Keratinocyte (primary cell): ENCODE measurements around the gene ZNF777. TPM values are rescaled to one million over a fixed set of nuclear protein-coding genes. Genes with fewer than 3 reads are reported as not detected.

Experiments used
- DNase-seq: peaks from one replicate; pipeline ENCODE4 v3.0.0-alpha.2; 2011; ENCODE audit warnings: low read depth, missing footprints, low spot score
- FAIRE-seq: peaks from 2 replicates; lab custom pipeline; 2011; peaks lifted over from hg19 to GRCh38; lab: Jason Lieb, UNC
- H2AFZ ChIP-seq: 2 replicates; pipeline ENCODE4 v1.6.0; 2012; ENCODE audit warnings: low read length, control low read depth, inconsistent platforms; ENCODE audit not compliant: control insufficient read depth
- H3K27ac ChIP-seq: 2 replicates; pipeline ENCODE4 v1.5.1; 2011; ENCODE audit warnings: low read length; ENCODE audit not compliant: control insufficient read depth, insufficient read depth
- H3K27me3 ChIP-seq: 3 replicates; pipeline ENCODE4 v1.6.0; 2011; ENCODE audit warnings: low read length; ENCODE audit not compliant: control insufficient read depth, insufficient read depth; ENCODE audit errors: extremely low read depth
- H3K36me3 ChIP-seq, 2 experiments: 2 replicates in 1 of 2; 3 replicates in 1 of 2; pipeline ENCODE4 v1.5.1; 2011; ENCODE audit warnings: low read length in 2 of 2, mild to moderate bottlenecking in 1 of 2; ENCODE audit not compliant: control insufficient read depth in 2 of 2, insufficient read depth in 2 of 2; ENCODE audit errors: extremely low read depth in 1 of 2
- H3K4me1 ChIP-seq: 3 replicates; pipeline ENCODE4 v1.5.1; 2011; ENCODE audit warnings: low read length; ENCODE audit not compliant: control insufficient read depth, insufficient read depth; ENCODE audit errors: extremely low read depth
- H3K4me2 ChIP-seq: 3 replicates; pipeline ENCODE4 v1.6.0; 2011; ENCODE audit warnings: low read depth, low read length; ENCODE audit not compliant: control insufficient read depth, insufficient read depth; ENCODE audit errors: extremely low read depth
- H3K4me3 ChIP-seq, 3 experiments: fragments of 200-600 bp in 1 of 3; sonication (generic) in 1 of 3; 2 replicates in 2 of 3; 3 replicates in 1 of 3; pipeline ENCODE4 v1.5.1; 2011 to 2016; ENCODE audit warnings: low read length in 3 of 3, mild to moderate bottlenecking in 3 of 3, control low read depth in 2 of 3, inconsistent platforms in 1 of 3, low read depth in 1 of 3, mixed read lengths in 1 of 3, mixed run types in 1 of 3, moderate library complexity in 1 of 3; ENCODE audit not compliant: control insufficient read depth in 2 of 3, insufficient read depth in 2 of 3; ENCODE audit errors: extremely low read depth in 1 of 3
- H3K79me2 ChIP-seq: 2 replicates; pipeline ENCODE4 v1.6.0; 2012; ENCODE audit warnings: low read length; ENCODE audit not compliant: control insufficient read depth, insufficient read depth
- H3K9ac ChIP-seq: 3 replicates; pipeline ENCODE4 v1.6.0; 2011; ENCODE audit warnings: low read length; ENCODE audit not compliant: control insufficient read depth, insufficient read depth; ENCODE audit errors: extremely low read depth
- H3K9me1 ChIP-seq: 3 replicates; pipeline ENCODE4 v1.6.0; 2011; ENCODE audit warnings: low read length; ENCODE audit not compliant: control insufficient read depth, insufficient read depth; ENCODE audit errors: extremely low read depth
- H3K9me3 ChIP-seq: 2 replicates; pipeline ENCODE4 v1.5.1; 2012; ENCODE audit warnings: low read depth, low read length; ENCODE audit not compliant: control insufficient read depth
- H4K20me1 ChIP-seq: 3 replicates; pipeline ENCODE4 v1.6.0; 2011; ENCODE audit warnings: low read length; ENCODE audit not compliant: control insufficient read depth, insufficient read depth; ENCODE audit errors: extremely low read depth
- EZH2 ChIP-seq: IDR thresholded peaks from one replicate; pipeline ENCODE4 v1.6.1; 2012; ENCODE audit warnings: inconsistent platforms, mild to moderate bottlenecking, low read length, moderate library complexity
- dilution Hi-C: fragments of 300-500 bp; cut with MboI; formaldehyde crosslinking; loops from one replicate; pipeline ENCODE4 v1.7.0; 2020; ENCODE audit warnings: low sequenced_read_pairs; ENCODE audit not compliant: extremely low pct_ligation_motif_present
- polyA plus RNA-seq, 5 experiments: library from polyadenylated mRNA; depleted of rRNA in 3 of 5; stranded (reverse) in 3 of 5; stranded (forward) in 1 of 5; unstranded in 1 of 5; fragments of >200 nt; gene quantifications; 1 replicate in 1 of 5; 2 replicates in 3 of 5; 3 replicates in 1 of 5; pipeline versions ENCODE4 v1.2.1 to v1.2.3, GENCODE V29; 2011 to 2012; ENCODE audit warnings: missing spikeins in 2 of 5, low read depth in 1 of 5, low replicate concordance in 1 of 5
- TF ChIP-seq, protein P1 (sequence below), 3 experiments: IDR thresholded peaks in 1 of 3; conservative IDR thresholded peaks in 1 of 3; optimal IDR thresholded peaks in 1 of 3; 2 replicates in 2 of 3; 3 replicates in 1 of 3; pipeline versions ENCODE3 to v1.5.1; 2011; ENCODE audit warnings: low read length in 3 of 3, mild to moderate bottlenecking in 3 of 3, moderate library complexity in 2 of 3, control low read depth in 1 of 3, inconsistent platforms in 1 of 3; ENCODE audit not compliant: insufficient read depth in 2 of 3; ENCODE audit errors: extremely low read depth in 1 of 3

The ZNF777 gene
- polyA plus RNA-seq, 1 donor (not counting 4 experiments of a cell fraction or from before 2014, with no cell fraction given): 4.8 TPM

DNA sequence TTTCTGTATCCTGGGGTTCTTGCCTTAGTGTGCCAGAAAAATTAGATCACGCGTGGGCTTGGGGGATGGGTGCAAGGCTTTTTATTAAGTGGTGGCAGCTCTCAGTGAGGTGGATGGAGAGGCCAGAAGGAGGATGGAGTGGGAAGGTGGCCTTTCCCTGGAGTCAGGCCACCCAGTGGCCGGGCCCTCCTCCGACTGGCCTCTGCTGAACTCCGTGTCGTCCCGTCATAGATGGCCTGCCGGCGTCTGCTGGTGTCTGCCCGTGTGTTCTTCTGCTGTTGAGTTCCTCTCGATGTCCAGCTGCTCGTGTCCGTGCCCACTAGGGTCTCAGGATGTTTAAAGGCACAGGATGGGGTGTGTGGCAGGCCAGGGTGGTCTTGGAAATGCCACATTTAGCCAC lies 40.8 kb upstream of the ZNF777 start:
- H3K4me2 ChIP-seq: no peak overlapping the region
- dilution Hi-C loops: no loop called here
- no peaks in the 10 kb centered on the region for H3K36me3 ChIP-seq
- no peak overlapping the region for H2AFZ ChIP-seq
- H3K27me3 ChIP-seq: peaks cover 3% of the 10 kb centered on the region
- no peaks in the 10 kb centered on the region for H4K20me1 ChIP-seq
- H3K4me3 ChIP-seq: no peak overlapping the region
- H3K27ac ChIP-seq: no peak overlapping the region
- H3K9ac ChIP-seq: no peak overlapping the region
- DNase-seq (no peak), FAIRE-seq (no peak)
- TF ChIP-seq, protein P1, sequence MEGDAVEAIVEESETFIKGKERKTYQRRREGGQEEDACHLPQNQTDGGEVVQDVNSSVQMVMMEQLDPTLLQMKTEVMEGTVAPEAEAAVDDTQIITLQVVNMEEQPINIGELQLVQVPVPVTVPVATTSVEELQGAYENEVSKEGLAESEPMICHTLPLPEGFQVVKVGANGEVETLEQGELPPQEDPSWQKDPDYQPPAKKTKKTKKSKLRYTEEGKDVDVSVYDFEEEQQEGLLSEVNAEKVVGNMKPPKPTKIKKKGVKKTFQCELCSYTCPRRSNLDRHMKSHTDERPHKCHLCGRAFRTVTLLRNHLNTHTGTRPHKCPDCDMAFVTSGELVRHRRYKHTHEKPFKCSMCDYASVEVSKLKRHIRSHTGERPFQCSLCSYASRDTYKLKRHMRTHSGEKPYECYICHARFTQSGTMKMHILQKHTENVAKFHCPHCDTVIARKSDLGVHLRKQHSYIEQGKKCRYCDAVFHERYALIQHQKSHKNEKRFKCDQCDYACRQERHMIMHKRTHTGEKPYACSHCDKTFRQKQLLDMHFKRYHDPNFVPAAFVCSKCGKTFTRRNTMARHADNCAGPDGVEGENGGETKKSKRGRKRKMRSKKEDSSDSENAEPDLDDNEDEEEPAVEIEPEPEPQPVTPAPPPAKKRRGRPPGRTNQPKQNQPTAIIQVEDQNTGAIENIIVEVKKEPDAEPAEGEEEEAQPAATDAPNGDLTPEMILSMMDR (optimal IDR thresholded peaks at IDR 0.05 in 1 of 3, IDR thresholded peaks at IDR 0.05 in 1 of 3, conservative IDR thresholded peaks at IDR 0.05 in 1 of 3; ENCODE audit: extremely low read depth in 1 of 3, insufficient read depth in 2 of 3, low read length in 3 of 3): no peak
- no peak for TF ChIP-seq EZH2
- no peaks in the 10 kb centered on the region for H3K9me1 ChIP-seq
- H3K4me1 ChIP-seq: no peaks in the 10 kb centered on the region
- H3K9me3 ChIP-seq: peaks cover 3% of the 10 kb centered on the region
- H3K79me2 ChIP-seq: peaks cover 4% of the 10 kb centered on the region

DNA sequence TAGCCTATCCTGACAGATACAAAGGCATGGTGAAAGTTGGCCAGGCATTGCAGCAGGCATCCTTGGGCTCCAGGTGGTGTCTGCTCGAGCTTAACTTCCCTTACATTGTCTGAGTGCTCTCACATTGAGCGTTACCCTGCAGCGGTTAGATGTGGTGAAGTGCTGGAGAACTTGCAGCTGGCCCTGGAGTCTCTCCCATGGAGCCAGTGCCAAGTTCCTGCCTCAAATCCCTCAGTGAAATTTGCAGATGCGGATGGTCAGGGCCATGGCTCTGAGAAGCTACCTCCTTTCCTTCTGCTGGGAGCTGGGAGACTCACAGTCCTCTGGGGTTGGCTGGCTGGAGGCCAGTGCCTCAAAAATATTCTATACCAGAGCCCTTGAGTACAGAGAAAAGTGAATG lies 40.0 kb upstream of the ZNF777 start:
- no peak for DNase-seq

More for the DNA sequence above, 40.0 kb upstream of the ZNF777 start:
- H2AFZ ChIP-seq: no peak overlapping the region
- H3K36me3 ChIP-seq: peaks cover 0 to 2% of the 10 kb centered on the region in 2 experiments
- H3K9me1 ChIP-seq: no peaks in the 10 kb centered on the region
- peaks cover 3% of the 10 kb centered on the region for H3K27me3 ChIP-seq
- H3K27ac ChIP-seq: no peak overlapping the region
- FAIRE-seq: no peak
- H3K9ac ChIP-seq: no peak overlapping the region
- peaks cover 3% of the 10 kb centered on the region for H3K4me1 ChIP-seq
- H4K20me1 ChIP-seq: no peaks in the 10 kb centered on the region
- H3K4me2 ChIP-seq: no peak overlapping the region
- H3K9me3 ChIP-seq: no peaks in the 10 kb centered on the region
- dilution Hi-C loops: no loop called here
- no peak overlapping the region for H3K4me3 ChIP-seq
- no peak for TF ChIP-seq EZH2
- TF ChIP-seq, protein P1 (optimal IDR thresholded peaks at IDR 0.05 in 1 of 3, IDR thresholded peaks at IDR 0.05 in 1 of 3, conservative IDR thresholded peaks at IDR 0.05 in 1 of 3; ENCODE audit: extremely low read depth in 1 of 3, insufficient read depth in 2 of 3, low read length in 3 of 3): no peak
- H3K79me2 ChIP-seq: peaks cover 9% of the 10 kb centered on the region
